Epithelial cell of prostate (primary cell): Measurements from ENCODE around the gene RETN.

Experiments
- DNase-seq: peaks from one replicate; pipeline ENCODE4 v3.0.0-alpha.2; 2011; ENCODE audit warnings: low read depth, low spot score
- H3K27ac ChIP-seq: fragments of 450-650 bp; 2 replicates; pipeline ENCODE4 v1.5.1; 2017; ENCODE audit warnings: mild to moderate bottlenecking

Gene RETN

GRCh38 chr19:7703332-7703731, 34.5 kb downstream of the RETN start:
- no peak overlapping the region for H3K27ac ChIP-seq
- DNase-seq: no peak

- no peak overlapping the region for H3K27ac ChIP-seq
- no peak for DNase-seq
Measured at GRCh38 chr19:7704280-7705060, 35.6 kb downstream of the RETN start.

GRCh38 chr19:7705387-7706187, 36.7 kb downstream of the RETN start:
- H3K27ac ChIP-seq: no peak overlapping the region
- DNase-seq: no peak

- H3K27ac ChIP-seq: no peak overlapping the region
- no peak for DNase-seq
Measured at GRCh38 chr19:7706188-7706954, 37.5 kb downstream of the RETN start.

GRCh38 chr19:7706955-7707456, 38.2 kb downstream of the RETN start:
- no peak for DNase-seq
- H3K27ac ChIP-seq: no peak overlapping the region

- DNase-seq: no peak
- H3K27ac ChIP-seq: no peak overlapping the region
Measured at GRCh38 chr19:7709932-7710460, 41.1 kb downstream of the RETN start.

GRCh38 chr19:7710616-7711015, 41.8 kb downstream of the RETN start:
- no peak for DNase-seq
- H3K27ac ChIP-seq: no peak overlapping the region

- no peak for DNase-seq
- no peak overlapping the region for H3K27ac ChIP-seq
Measured at GRCh38 chr19:7715671-7716070, 46.8 kb downstream of the RETN start.

- H3K27ac ChIP-seq: no peak overlapping the region
- no peak for DNase-seq
Measured at GRCh38 chr19:7716762-7717161, 47.9 kb downstream of the RETN start.

- H3K27ac ChIP-seq: no peak overlapping the region
- no peak for DNase-seq
Measured at GRCh38 chr19:7718668-7719067, 49.8 kb downstream of the RETN start.
